Measurements from ENCODE around the gene NUP93.

Gene NUP93

GRCh38 chr16:56842133-56842532 is 112.2 kb downstream of the NUP93 start:
- no peak for TF ChIP-seq SIN3A (IDR thresholded peaks at IDR 0.05; ENCODE audit: borderline replicate concordance, insufficient read depth, low read length)
- TF ChIP-seq FOXP2 (optimal IDR thresholded peaks at IDR 0.05; ENCODE audit: borderline replicate concordance, extremely low read depth, extremely low read length, insufficient read depth): no peak
- TF ChIP-seq TAF1 (IDR thresholded peaks at IDR 0.05; ENCODE audit: borderline replicate concordance, insufficient read depth, low read length): no peak
- no peak for TF ChIP-seq REST (IDR thresholded peaks at IDR 0.05; ENCODE audit: insufficient read depth in 1 of 2, low read depth in 2 of 2, low read length in 2 of 2)
- no peak for TF ChIP-seq POLR2AphosphoS5 (IDR thresholded peaks at IDR 0.05; ENCODE audit: low read depth, low read length)

- TF ChIP-seq TAF1 (IDR thresholded peaks at IDR 0.05; ENCODE audit: borderline replicate concordance, insufficient read depth, low read length): no peak
- no peak for TF ChIP-seq FOXP2 (optimal IDR thresholded peaks at IDR 0.05; ENCODE audit: borderline replicate concordance, extremely low read depth, extremely low read length, insufficient read depth)
- TF ChIP-seq SIN3A (IDR thresholded peaks at IDR 0.05; ENCODE audit: borderline replicate concordance, insufficient read depth, low read length): no peak
- TF ChIP-seq POLR2AphosphoS5 (IDR thresholded peaks at IDR 0.05; ENCODE audit: low read depth, low read length): no peak
- TF ChIP-seq REST (IDR thresholded peaks at IDR 0.05; ENCODE audit: insufficient read depth in 1 of 2, low read depth in 2 of 2, low read length in 2 of 2): no peak
Measured at GRCh38 chr16:56844056-56844455, 114.1 kb downstream of the NUP93 start.

- TF ChIP-seq SIN3A (IDR thresholded peaks at IDR 0.05; ENCODE audit: borderline replicate concordance, insufficient read depth, low read length) (no peak), REST (IDR thresholded peaks at IDR 0.05; ENCODE audit: insufficient read depth in 1 of 2, low read depth in 2 of 2, low read length in 2 of 2) (no peak), FOXP2 (optimal IDR thresholded peaks at IDR 0.05; ENCODE audit: borderline replicate concordance, extremely low read depth, extremely low read length, insufficient read depth) (no peak), TAF1 (IDR thresholded peaks at IDR 0.05; ENCODE audit: borderline replicate concordance, insufficient read depth, low read length) (no peak), POLR2AphosphoS5 (IDR thresholded peaks at IDR 0.05; ENCODE audit: low read depth, low read length) (no peak)
Measured at GRCh38 chr16:56847173-56847910, 117.4 kb downstream of the NUP93 start.

GRCh38 chr16:56848029-56848936 is 118.4 kb downstream of the NUP93 start:
- TF ChIP-seq REST (IDR thresholded peaks at IDR 0.05; ENCODE audit: insufficient read depth in 1 of 2, low read depth in 2 of 2, low read length in 2 of 2) (no peak), SIN3A (IDR thresholded peaks at IDR 0.05; ENCODE audit: borderline replicate concordance, insufficient read depth, low read length) (no peak), TAF1 (IDR thresholded peaks at IDR 0.05; ENCODE audit: borderline replicate concordance, insufficient read depth, low read length) (no peak), FOXP2 (optimal IDR thresholded peaks at IDR 0.05; ENCODE audit: borderline replicate concordance, extremely low read depth, extremely low read length, insufficient read depth) (no peak), POLR2AphosphoS5 (IDR thresholded peaks at IDR 0.05; ENCODE audit: low read depth, low read length) (no peak)

Measured in PFSK-1 (cell line).